ENCODE measurements around the gene UGGT2.
"Not testable (repeated sequence)": the region's sequence is repeated elsewhere in the genome, so short reads cannot be mapped to it uniquely, and the experiment has no call there.

The UGGT2 gene

DNA sequence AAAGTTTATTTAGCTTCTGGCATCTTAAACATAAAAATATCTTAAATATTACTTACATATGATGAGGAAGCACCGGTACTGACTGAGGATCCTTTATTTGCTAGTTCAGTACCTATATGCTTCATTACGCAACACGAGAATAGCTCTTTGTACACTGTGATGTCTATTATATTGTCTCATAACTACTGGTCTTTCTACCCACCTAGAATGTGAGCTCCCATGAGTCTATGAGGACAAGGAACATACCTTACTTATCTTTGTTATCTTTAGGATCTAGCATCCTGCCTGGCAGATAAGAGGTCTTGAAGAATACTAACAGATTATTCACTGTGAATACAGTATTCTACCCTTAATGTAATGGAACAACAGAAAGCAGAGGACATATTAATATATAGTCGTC is 251.4 kb downstream of the UGGT2 start:
- no peak for DNase-seq (ENCODE audit: low read depth in 2 of 2)

DNA sequence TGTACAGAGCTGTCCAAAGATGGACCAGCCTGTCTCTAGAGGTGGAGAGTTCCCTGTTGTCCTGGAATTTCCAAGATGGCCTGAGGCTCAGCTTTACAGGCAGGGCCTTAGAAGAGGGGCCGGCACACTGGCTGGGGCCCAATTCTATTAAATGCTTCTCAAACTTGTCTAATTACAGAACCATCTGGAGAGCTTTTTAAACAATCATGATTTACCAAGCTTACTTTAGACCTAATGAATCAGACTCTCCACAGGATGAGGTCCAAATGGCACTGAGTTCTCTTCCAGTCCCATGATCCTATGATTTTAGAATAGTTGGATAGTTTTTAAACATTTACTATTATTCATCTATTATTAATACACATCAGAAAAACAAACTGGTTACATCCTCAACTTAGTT is 252.8 kb downstream of the UGGT2 start:
- no peak for DNase-seq (ENCODE audit: low read depth in 2 of 2)

GRCh38 chr13:95797016-95797415 is 256.2 kb downstream of the UGGT2 start:
- no peak for DNase-seq (ENCODE audit: low read depth in 2 of 2)

GRCh38 chr13:95793781-95794180 is 259.4 kb downstream of the UGGT2 start:
- no peak for DNase-seq (ENCODE audit: low read depth in 2 of 2)

DNA sequence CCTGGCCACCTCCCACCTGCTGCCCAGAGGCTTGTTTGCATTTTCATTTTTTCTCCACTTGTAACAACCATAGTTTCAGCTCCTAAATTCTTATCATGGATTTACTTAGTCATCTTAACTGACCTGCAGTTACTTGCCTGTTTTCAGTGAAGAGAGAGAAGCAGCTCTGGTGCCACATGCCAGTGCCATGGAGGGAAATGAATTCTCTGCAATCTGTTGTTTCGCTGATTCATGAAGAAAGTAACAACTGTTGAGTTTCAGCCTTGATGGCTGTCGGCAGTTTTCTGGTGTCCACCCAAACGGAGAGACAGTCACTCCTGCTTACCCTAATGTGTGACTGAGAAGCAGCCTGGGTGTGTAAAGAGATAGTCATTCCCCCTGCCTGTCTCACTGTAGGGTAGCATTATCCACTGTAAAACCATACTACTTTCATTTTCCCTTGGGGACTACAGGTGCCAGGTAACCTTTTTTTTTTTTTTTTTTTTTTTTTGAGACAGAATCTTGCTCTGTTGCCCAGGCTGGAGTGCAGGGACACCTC is 260.1 kb downstream of the UGGT2 start:
- no peak for DNase-seq (ENCODE audit: low read depth in 2 of 2)

DNA sequence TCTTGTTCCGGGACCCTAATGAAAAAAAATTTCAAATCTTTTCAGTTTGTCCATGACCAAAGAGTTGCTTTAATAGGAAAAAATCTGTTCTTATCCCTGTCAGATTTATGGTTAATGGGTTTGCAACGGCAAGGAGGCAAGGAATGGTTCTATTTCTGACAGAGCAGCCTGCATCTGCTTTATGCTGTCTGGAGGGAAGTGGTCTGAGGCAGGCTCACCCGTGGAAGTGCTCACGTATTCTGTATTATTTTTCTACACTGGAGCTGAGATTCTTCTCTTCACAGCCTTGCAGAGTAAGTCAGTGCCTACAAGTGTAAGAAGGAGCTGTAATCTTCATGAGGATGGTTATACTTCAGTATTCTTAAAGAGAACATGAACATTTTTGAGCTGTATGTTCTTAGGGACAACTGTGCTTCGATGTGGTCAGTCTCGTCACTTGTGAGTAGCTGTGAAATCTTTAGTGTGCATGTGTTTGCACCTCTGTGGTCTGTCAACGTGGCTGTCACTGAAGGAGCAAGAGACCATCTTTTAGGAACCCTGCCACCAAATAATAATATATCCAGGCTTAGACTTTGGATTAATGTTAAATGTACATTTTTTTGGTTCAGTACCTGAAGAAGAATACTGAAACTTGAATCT is 262.0 kb downstream of the UGGT2 start:
- DNase-seq (ENCODE audit: low read depth in 2 of 2) = no peak

GRCh38 chr13:95789315-95789714 is 263.9 kb downstream of the UGGT2 start:
- DNase-seq (ENCODE audit: low read depth in 2 of 2) = not testable (repeated sequence)

GRCh38 chr13:95788100-95788463 is 265.1 kb downstream of the UGGT2 start:
- no peak for DNase-seq (ENCODE audit: low read depth in 2 of 2)

- DNase-seq (ENCODE audit: low read depth in 2 of 2) = no peak
These were observed 265.7 kb downstream of the UGGT2 start for GRCh38 chr13:95787356-95788099.

DNA sequence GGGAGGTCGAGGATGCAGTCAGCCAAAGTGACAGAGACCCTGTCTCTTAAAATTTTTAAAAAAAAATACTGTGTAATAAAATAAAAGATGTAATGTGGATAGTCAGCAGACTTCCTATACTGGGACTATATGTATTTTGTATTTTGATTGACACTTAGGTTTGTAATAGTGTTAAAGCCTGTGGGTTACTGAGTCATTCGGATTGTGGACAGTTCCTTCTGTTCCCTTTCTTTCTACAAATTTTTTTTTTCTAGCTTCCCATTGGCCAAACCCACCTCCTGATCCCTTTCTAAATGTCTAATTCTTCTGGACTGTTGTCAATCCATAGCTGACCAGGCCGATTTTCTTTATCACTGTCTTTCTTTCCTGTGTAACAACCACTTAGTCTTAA is 268.3 kb downstream of the UGGT2 start:
- DNase-seq (ENCODE audit: low read depth in 2 of 2) = no peak

DNA sequence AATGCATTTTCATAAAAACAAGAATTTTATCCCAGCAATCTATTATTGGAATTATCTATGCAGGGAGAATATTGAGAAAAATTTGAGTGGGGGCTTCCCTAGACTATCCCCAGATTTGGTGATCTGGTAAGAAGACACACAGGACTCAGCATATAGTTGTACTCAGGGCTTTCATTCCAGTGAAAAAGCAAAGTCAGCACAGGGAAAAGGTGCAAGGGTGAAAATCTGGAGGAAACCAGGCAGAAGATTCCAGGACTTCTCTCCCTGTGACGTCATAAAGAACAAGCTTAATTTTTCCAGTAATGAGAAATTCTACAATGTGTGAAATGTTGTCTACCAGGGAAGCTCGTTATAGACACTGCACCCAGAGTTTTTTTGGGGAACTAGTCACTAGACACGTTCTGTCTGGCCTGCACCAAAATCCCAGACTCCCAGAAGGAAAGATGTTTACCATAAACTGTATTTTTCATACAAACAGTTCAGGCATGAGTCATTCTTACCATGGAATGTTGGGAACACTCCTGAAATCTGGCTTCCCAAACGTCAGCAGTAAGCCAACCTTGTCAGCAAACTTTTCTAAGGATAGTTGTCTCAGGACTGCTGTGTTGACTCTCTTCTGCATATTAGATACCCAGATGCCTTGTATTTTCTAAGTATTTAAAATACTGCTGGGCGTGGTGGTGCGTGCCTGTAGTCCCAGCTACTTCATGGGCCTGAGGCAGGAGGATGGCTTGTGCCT is 268.9 kb downstream of the UGGT2 start:
- no peak for DNase-seq (ENCODE audit: low read depth in 2 of 2)

GRCh38 chr13:95783747-95784146 is 269.5 kb downstream of the UGGT2 start:
- DNase-seq (ENCODE audit: low read depth in 2 of 2) = no peak

- DNase-seq (ENCODE audit: low read depth in 2 of 2) = not testable (repeated sequence)
These were observed 271.3 kb downstream of the UGGT2 start for GRCh38 chr13:95781940-95782339.

GRCh38 chr13:95781016-95781415 is 272.2 kb downstream of the UGGT2 start:
- DNase-seq (ENCODE audit: low read depth in 2 of 2) = no peak

DNA sequence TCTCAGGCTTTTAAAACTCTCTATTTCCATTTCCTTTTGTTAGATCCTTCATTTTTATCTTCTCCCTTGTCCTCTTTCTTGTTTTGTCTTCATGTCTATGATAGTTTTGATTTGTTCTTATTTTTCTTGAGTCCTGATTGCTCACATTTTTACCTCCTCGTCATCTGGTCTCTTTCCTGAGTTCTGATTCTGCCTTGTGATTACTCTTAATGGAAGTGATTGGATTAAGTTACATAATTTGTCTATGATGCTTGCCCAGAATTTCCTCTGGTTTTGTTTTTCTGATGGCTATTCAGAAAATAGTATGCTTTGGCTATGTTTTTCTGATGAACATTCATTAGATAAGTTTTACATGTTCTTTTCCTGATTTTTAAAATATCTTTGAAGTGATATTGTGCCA is 273.7 kb downstream of the UGGT2 start:
- no peak for DNase-seq (ENCODE audit: low read depth in 2 of 2)

- no peak for DNase-seq (ENCODE audit: low read depth in 2 of 2)
These were observed 281.3 kb downstream of the UGGT2 start for GRCh38 chr13:95771905-95772304.

DNA sequence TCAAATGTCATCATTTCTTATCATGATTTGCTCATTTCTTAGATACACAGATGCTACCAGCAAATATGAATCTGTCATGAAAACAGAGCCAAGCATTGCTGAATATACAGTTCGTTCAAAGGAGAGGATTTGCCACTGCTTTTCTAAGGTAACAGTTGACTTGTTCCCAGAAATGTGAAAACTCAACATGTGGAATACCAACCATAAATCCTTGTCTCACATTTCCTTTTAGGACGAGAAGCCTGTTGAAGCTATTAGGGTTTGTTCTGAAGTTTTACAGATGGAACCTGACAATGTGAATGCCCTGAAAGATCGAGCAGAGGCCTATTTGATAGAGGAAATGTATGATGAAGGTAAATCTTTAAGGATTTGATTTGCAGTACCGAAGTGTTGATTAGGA is 289.6 kb downstream of the UGGT2 start:
- no peak for DNase-seq (ENCODE audit: low read depth in 2 of 2)

DNA sequence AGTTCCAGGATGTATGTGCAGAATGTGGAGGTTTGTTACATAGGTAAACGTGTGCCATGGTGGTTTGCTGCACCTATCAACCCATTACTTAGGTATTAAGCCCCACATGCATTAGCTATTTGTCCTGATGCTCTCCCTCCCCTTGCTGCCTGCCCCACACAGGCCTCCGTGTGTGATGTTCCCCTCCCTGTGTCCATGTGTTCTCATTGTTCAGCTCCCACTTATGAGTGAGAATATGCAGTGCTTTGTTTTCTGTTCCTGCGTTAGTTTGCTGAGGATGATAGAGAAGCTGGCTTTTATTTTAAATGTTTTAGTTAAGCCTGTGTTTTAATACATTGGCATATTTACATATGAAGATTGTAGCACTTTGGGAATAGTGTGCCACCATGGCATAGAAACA is 290.6 kb downstream of the UGGT2 start:
- not testable (repeated sequence) for DNase-seq (ENCODE audit: low read depth in 2 of 2)

- no peak for DNase-seq (ENCODE audit: low read depth in 2 of 2)
These were observed 297.1 kb downstream of the UGGT2 start for GRCh38 chr13:95756072-95756471.

DNA sequence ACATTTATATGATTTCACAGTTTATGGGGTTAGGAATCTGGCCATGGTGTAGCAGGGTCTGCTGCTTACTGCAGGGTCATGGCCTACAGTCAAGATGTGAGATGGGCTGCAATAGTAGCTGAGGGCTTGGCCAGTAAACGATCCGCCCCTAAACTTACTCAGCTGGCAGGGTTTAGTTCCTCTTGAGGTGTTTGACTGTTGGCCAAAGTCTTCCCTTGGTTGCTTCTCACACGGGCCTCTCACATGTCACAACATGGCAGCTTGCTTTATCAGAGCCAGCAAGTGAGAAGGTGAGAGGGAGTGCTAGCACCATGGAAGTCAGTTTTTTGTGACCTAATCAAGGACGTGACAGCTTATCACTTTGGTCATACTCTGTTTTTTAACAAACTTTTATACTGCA is 299.1 kb downstream of the UGGT2 start:
- DNase-seq (ENCODE audit: low read depth in 2 of 2) = no peak

GRCh38 chr13:95752677-95753076 is 300.5 kb downstream of the UGGT2 start:
- no peak for DNase-seq (ENCODE audit: low read depth in 2 of 2)

Data from activated CD8-positive, alpha-beta memory T cell treated with anti-CD3 and anti-CD28 coated beads for 4 hours (primary cell).